SJSA1 (cell line): ENCODE measurements around the gene DOP1B. TPM values are rescaled to one million over a fixed set of nuclear protein-coding genes. Genes with fewer than 3 reads are reported as not detected.

Experiments
- total RNA-seq: library from RNA; depleted of rRNA; stranded (reverse); fragments of >200 nt; shearing (Covaris generic); gene quantifications from 2 replicates; pipeline ENCODE4 v1.2.3, GENCODE V29; 2014; rRNA removed

Gene DOP1B
- total RNA-seq, 1 experiment from 2014 or later, result 5.7 TPM

Other genes with a start within 250 kb of the DOP1B start
- gene SETD4, start 96.3 kb upstream of the DOP1B start, total RNA-seq, result 11.9 and 16.4 TPM in 2 replicates
- gene CBR1, start 86.8 kb upstream of the DOP1B start, total RNA-seq, result 105 and 169 TPM in 2 replicates
- 22.0 and 30.0 TPM in 2 replicates for gene CBR3, start 21.7 kb upstream of the DOP1B start, total RNA-seq
- gene MORC3, start 163.4 kb downstream of the DOP1B start, total RNA-seq, result 35.4 and 49.6 TPM in 2 replicates
- 12.1 and 16.6 TPM in 2 replicates for gene CHAF1B, start 228.6 kb downstream of the DOP1B start, total RNA-seq